BE2C (cell line): ENCODE data around the gene E2F7.

Experiments used
- DNase-seq: peaks from one replicate; pipeline ENCODE4 v3.0.0-alpha.2; 2020
- H3K27me3 ChIP-seq: fragments of 250-450 bp; sonication (Bioruptor Pico); 2 replicates; pipeline ENCODE4 v1.5.1; 2020; ENCODE audit warnings: mild to moderate bottlenecking
- H3K36me3 ChIP-seq: fragments of 250-450 bp; sonication (Bioruptor Pico); 2 replicates; pipeline ENCODE4 v1.5.1; 2020; ENCODE audit warnings: mild to moderate bottlenecking
- H3K4me1 ChIP-seq: fragments of 250-450 bp; sonication (Bioruptor Pico); 2 replicates; pipeline ENCODE4 v1.5.1; 2020
- H3K4me3 ChIP-seq: 2 replicates; pipeline ENCODE4 v1.5.1; 2011; ENCODE audit warnings: low read depth, low read length
- H3K9me3 ChIP-seq: fragments of 250-450 bp; sonication (Bioruptor Pico); 2 replicates; pipeline ENCODE4 v1.5.1; 2020
- CTCF ChIP-seq: IDR thresholded peaks from 2 replicates; pipeline ENCODE4 v1.5.1; 2012; ENCODE audit warnings: mild to moderate bottlenecking, low read depth, low read length

Gene E2F7

GRCh38 chr12:77003914-77004313 is 61.5 kb downstream of the E2F7 start:
- TF ChIP-seq CTCF, result no peak
- no peak for DNase-seq

GRCh38 chr12:77003246-77003645 is 62.1 kb downstream of the E2F7 start:
- H3K4me1 ChIP-seq, result no peaks in the 10 kb centered on the region
- H3K27me3 ChIP-seq, result no peaks in the 10 kb centered on the region
- TF ChIP-seq CTCF, result no peak
- H3K9me3 ChIP-seq, result no peaks in the 10 kb centered on the region
- no peak overlapping the region for H3K4me3 ChIP-seq
- H3K36me3 ChIP-seq, result no peaks in the 10 kb centered on the region
- no peak for DNase-seq

More at GRCh38 chr12:77003914-77004313, 61.5 kb downstream of the E2F7 start:
- H3K9me3 ChIP-seq, result no peaks in the 10 kb centered on the region
- no peaks in the 10 kb centered on the region for H3K27me3 ChIP-seq
- no peaks in the 10 kb centered on the region for H3K36me3 ChIP-seq
- H3K4me3 ChIP-seq, result no peak overlapping the region
- no peaks in the 10 kb centered on the region for H3K4me1 ChIP-seq

DNA sequence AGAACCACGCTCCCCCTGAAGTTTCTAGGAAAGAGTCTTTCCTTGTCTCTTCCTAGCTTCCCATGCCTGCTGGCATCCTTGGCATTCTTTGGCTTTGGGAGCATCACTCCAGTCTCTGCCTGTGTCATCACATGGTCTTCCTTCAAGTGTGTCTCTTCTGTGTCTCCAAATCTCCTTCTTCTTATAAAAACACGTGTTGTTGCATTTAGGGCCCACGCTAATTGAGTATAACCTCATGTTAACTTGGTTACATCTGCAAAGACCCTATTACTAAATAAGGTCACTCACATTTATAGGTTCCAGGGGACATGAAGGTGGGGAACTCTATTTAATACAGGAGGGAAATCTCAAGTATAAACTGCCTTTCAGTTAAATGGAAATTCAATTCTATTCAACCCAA is 63.0 kb downstream of the E2F7 start:
- no peak for DNase-seq
- no peaks in the 10 kb centered on the region for H3K9me3 ChIP-seq
- H3K27me3 ChIP-seq, result no peaks in the 10 kb centered on the region
- no peaks in the 10 kb centered on the region for H3K36me3 ChIP-seq
- TF ChIP-seq CTCF, result no peak
- no peaks in the 10 kb centered on the region for H3K4me1 ChIP-seq
- H3K4me3 ChIP-seq, result no peak overlapping the region

GRCh38 chr12:77001276-77001675 is 64.1 kb downstream of the E2F7 start:
- H3K36me3 ChIP-seq, result no peaks in the 10 kb centered on the region
- H3K4me1 ChIP-seq, result no peaks in the 10 kb centered on the region
- no peaks in the 10 kb centered on the region for H3K27me3 ChIP-seq
- no peak overlapping the region for H3K4me3 ChIP-seq
- no peak for DNase-seq
- no peak for TF ChIP-seq CTCF
- no peaks in the 10 kb centered on the region for H3K9me3 ChIP-seq

DNA sequence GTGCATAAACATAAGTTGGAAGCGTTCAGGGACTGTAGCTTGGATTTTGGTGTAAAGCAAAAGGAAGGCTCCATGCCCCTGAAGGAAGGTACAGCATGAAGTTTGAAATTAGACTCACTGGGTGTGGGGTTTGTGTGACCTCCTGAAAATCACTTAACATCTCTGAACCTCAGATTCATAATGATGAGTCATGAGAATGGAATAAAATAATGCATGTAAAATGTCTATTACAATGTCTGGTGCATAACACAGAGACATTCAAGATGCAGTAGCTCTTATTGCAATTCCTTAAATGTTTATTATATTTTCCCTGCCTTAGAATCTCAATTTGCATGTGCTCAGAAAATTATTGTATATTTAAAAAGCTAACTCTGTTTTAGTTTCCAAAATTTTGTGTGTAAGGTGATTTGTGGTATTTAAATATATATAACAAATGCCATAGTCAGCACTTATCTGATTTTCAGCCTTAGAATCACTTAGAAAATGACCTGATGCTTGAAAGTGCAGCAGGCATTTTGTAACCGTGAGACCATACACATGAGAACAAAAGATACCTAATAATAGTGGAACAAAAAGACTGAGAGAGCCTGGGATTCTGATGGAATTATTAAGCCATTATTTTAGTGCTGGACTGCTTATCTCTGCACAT is 66.3 kb downstream of the E2F7 start:
- Histone ChIP-seq H3K4me3 (no peak overlapping the region), H3K9me3 (no peaks in the 10 kb centered on the region), H3K27me3 (no peaks in the 10 kb centered on the region), H3K4me1 (no peaks in the 10 kb centered on the region), H3K36me3 (no peaks in the 10 kb centered on the region)
- no peak for TF ChIP-seq CTCF
- DNase-seq, result no peak

- Histone ChIP-seq H3K4me3 (no peak overlapping the region), H3K9me3 (no peaks in the 10 kb centered on the region), H3K4me1 (no peaks in the 10 kb centered on the region), H3K27me3 (no peaks in the 10 kb centered on the region), H3K36me3 (no peaks in the 10 kb centered on the region)
- no peak for DNase-seq
- no peak for TF ChIP-seq CTCF
These were observed 67.0 kb downstream of the E2F7 start for GRCh38 chr12:76998386-76998785.
